CD4-positive, alpha-beta T cell treated with Interferon gamma for 1 hour (primary cell): ENCODE measurements around the gene NOTCH2.

Experiments
- DNase-seq: peaks from one replicate; pipeline ENCODE4 v3.0.0-alpha.2; 2020

Gene NOTCH2

GRCh38 chr1:119869995-119870394 lies 199.5 kb downstream of the NOTCH2 start:
- no peak for DNase-seq

DNA sequence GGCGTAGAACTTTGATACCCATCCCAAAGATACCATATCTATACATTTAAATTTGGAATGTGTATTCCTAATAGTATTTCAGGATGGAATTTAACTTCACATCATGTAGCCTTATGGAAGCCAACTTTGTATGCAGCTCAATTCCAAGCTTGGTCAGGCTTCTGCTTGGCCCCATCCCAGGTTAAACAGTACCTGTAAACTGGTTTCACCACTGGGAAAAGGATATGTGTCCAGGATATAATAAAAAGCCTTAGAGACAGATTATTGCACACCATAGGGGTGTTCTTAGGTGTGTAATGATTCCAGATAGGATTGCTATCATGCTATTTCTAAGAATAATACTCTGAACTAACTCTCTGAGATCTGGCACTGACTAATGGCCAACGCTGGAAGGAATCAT lies 201.3 kb downstream of the NOTCH2 start:
- DNase-seq: no peak

- no peak for DNase-seq
These were observed 203.0 kb downstream of the NOTCH2 start for GRCh38 chr1:119866451-119866850.

GRCh38 chr1:119865627-119866026 lies 203.8 kb downstream of the NOTCH2 start:
- DNase-seq: no peak

DNA sequence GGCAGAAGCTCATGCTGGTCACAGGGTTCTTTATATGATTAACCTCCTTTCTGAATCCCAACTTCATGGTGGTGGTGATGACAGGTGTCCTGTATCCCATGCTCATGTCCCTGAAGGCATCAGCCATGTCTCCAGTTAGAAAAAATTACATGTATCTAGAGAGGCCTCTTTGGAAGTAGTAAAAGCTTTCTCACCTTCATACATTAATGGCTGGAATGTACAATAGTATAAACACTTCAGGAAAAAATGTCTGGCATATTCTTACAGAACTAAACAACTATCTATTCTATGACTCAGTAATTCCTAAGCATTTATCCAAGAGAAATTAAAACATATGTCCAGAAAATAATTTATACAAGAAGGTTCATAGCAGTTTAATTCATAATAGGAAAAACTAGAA lies 207.2 kb downstream of the NOTCH2 start:
- no peak for DNase-seq
